ENCODE results near the gene ANKRD12. TPM values are rescaled to one million over a fixed set of nuclear protein-coding genes. Genes with fewer than 3 reads are reported as not detected.

Gene ANKRD12
- polyA plus RNA-seq, 3 donors, result 29.2 to 33.9 (median 32.8) TPM

DNA sequence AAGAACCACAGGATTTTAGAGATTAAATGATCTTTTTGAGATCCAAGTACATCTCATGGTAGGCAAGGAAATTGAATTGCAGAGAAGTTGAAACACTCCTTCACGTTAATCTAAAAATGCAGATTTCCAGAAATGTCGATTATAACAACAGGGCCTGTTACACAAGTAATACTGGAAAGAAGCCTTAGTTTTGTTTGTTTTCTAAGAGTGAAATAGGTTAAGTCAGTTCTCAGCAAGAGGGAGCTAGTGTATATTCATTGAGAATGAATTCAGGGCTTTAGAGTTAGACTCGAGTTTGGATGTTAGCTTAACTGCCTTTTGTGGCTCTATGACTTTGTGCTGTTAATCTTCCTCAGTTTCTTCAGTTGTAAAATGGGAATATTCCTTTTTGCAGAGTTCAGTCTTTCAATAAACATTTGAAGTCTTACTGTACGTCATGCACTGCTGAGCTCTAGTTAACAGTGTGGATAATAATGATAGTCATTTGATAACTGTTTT, 33.2 kb upstream of the ANKRD12 start:
- peak in 7 of 11 donors; percentile 10 to 37 (median 27) for DNase-seq (ENCODE audit: extremely low read depth in 1 of 11, low read depth in 9 of 11, low spot score in 4 of 11)

DNA sequence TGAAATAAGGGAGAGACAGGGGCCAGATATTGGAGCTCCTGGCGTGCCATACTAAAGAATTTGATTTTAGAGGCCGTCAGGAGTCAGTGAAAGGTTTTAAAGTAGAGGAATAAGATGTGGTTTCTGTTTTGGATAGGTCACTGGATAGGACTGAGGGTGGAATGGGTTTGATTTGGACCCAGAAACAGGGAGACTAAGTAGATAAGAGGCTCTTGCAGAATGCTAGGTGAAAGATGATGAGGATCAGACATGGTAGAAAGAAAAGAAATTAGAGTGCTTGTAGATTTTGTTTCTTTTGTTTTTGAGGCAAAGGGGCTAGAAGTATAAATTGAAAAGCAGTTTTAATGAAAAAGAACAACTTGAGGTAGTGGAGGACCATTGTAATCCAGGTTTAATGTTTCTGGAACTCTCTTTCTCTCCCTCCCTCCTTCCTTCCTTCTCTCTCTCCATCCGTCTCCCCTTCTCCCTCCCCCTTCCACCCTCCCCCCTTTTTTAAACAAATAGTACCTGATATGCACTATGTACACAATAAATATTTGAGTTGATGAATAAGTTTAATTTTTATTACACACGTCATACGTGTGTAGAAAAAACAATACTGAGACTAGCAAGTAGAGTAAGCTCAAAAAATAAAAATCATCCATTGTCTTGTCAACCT, 32.2 kb upstream of the ANKRD12 start:
- no peak for DNase-seq (ENCODE audit: extremely low read depth in 1 of 11, low read depth in 9 of 11, low spot score in 4 of 11)

DNA sequence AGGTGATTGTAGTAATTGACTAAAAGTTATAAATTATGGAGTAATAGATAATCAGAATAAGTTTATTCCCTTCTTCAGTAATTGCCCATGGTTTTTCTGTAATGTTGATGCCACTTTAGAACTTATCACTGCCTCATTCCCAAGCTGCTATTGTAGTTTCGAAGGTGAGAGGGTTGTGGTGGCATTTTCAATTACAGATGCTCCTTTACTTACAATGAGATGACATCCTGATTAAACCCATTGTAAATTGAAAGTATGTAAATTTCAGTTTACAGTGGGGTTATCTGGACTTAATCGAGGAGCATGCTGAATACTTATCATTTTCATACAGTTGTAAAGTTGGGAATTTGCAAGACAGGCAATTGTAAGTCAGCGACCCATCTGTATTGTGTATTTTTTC, 31.2 kb upstream of the ANKRD12 start:
- DNase-seq (ENCODE audit: extremely low read depth in 1 of 11, low read depth in 9 of 11, low spot score in 4 of 11), result no peak

DNA sequence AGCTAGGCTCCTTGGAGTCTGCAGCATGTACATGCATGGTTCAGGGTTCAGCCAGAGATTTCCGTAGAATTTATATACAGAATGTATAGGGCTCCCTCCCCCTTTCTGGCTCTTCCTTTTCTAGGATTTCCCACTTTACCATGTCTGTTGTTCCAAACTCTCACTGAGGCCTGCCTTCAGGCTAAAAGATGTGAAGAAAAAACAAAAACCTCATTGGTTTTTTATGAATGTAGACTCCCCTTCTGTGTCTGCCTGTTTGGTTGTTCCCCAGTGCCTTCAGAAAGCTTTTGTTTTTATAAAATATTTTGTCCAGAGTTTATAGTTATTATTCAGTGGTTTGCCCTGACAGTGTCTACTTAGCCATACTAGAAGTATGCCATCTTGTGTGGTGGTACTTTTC, 30.5 kb upstream of the ANKRD12 start:
- DNase-seq (ENCODE audit: extremely low read depth in 1 of 11, low read depth in 9 of 11, low spot score in 4 of 11), result no peak

DNA sequence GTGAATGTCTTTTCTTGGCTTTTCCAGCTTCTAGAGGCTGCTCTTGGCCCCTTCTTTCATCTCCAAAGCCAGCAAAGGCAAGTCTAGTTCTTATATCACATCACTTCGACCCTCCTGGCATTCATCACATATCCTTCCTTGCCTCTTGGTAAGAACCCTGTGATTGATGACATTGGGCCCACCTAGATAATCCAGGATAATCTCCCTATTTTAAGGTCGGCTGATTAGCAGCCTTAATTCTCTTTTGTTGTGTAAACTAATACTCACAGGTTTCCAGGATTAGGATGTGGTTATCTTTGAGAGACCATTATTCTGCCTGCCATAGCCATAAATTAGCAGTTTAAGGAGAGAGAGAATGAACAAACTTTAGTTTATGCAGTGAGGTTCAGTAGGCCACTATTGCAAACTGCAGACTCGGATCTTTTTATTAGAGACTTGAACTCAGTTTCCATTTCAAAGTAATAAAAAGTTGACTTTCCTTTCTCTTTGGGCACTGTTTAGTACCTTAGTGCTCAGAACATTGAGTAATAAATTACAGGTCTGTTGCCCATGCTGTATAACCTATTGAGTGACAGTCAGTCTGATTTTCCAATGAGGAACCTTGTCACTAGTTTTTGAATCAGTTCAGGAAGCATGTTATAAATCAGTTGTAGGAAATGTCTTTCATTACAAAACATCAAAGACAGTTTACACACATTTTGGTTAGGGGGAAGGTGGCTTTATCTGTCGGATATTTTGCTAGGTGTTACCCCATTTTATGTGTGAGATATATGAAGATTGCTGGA, 29.6 kb upstream of the ANKRD12 start:
- no peak for DNase-seq (ENCODE audit: extremely low read depth in 1 of 11, low read depth in 9 of 11, low spot score in 4 of 11)

DNA sequence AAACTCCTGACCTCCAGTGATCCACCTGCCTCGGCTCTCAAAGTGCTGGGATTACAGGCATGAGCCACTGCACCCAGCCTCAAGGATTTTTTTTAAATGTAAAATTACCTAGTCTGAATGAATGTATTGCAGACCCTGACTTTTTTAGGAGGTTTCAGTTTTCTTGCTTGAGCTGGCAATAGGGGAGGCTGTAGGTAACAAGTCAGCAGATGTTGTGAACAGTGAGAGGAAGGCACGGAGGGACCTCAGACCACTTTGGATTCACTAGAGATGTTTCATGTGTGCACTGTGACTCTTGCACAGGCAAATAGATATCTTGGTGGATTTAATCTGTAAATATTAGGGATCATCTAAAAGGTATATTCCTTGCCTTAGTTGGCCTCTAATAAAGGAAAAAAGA, 27.7 kb upstream of the ANKRD12 start:
- DNase-seq (ENCODE audit: extremely low read depth in 1 of 11, low read depth in 9 of 11, low spot score in 4 of 11), result no peak

DNA sequence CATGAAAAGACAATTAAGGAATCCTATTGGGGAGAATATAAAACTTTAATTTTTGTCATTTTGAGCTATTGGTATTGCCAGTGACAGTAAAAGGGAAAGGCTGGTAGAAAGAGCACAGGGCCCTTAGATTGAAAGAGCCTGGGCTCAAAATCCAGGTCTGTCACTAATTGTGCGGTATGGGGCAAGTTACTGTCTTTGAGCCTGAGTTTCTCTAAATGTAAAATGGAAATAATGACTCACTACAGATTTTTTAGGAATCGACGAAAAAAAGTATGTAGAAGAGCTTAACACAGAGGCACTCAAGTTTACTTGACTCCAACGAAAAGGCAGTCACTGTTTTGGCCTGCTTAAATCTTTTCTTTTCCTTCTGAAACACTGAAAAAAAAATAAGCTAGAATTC, 27.1 kb upstream of the ANKRD12 start:
- DNase-seq (ENCODE audit: extremely low read depth in 1 of 11, low read depth in 9 of 11, low spot score in 4 of 11), result no peak

DNA sequence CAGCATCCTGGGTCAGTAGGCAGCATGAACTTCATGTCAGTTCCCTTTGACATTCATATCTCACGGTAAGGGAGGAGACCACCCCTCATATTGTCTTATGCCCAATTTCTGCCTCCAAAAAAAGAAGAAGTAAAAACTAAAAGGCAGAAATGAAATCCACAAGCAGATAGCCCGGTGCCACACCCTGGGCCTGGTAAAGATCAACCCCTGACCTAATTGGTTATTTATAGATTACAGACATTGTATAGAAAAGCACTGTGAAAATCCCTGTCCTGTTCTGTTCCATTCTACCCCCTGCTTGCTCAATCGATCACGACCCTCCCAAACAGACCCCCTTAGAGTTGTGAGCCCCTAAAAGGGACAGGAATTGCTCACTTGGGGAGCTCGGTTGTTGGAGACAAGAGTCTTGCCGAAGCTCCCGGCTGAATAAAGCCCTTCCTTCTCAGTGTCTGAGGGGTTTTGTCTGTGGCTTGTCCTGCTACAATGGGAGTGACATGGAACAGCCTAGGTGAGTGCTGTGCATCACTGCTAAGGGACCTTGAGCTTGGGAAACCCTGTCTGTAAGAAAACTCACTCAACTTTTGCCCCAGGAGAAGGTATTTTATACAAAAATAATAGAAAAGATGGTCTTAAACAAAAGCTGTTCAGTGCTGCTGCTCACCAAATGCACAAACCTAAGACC, 23.0 kb upstream of the ANKRD12 start:
- no peak for DNase-seq (ENCODE audit: extremely low read depth in 1 of 11, low read depth in 9 of 11, low spot score in 4 of 11)

DNA sequence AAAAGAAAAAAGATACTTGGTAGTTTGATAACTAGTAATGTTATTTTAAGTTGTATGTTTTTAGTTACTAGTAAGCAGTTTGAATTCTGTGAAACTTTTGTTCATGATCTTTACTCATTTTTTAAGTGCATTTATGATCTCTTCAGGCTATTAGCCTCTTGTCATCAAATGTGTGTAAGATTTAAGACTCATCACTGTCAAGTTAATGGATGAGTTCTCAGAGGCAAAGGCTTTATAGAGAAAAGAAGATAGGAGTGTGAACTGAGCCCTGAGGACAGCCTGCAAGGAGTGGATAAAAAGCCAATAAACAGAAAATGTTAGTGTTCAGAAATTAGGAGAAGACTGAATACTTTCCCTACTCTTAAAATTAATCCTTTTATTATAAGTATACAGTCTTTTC, 20.6 kb upstream of the ANKRD12 start:
- no peak for DNase-seq (ENCODE audit: extremely low read depth in 1 of 11, low read depth in 9 of 11, low spot score in 4 of 11)

DNA sequence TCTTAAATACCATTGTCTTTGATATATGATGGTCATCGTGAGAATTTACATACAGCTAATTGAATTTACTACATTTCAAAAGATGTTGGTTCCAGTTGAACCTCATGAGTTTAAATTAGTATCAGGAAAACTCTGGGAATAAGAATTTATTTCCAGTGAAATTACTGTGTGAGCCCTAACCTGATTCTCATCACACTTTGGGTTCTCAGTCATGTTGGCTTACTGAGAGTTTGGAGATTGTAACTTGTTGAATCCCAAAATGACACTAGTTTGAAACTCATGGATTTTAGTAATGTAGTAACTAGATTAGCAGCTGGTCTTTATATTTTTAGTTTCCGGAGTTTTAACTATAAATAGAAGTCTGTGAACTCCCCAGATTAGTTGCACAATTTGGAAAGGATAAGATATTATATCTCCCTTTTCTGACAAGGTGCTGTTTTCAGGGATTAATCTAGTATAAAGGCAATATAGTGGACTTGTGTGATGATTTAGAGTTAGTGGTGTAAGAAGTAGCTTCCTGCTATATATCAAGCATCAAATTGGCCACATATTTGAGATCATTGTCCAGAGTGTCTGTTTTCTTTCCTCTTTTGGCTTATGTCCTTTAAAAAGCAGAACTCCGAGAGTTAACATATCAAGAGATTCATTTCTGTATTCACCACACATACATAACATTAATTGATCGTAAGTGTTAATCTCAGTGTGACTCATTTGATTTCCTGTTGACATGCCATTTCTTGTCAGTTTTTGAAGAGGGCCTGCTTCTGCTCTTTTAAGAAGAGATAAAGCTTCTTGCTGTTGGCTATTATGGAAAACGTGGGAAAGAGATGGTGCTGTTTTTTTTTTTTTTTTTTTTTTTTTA, 18.4 kb upstream of the ANKRD12 start:
- DNase-seq (ENCODE audit: extremely low read depth in 1 of 11, low read depth in 9 of 11, low spot score in 4 of 11), result no peak

DNA sequence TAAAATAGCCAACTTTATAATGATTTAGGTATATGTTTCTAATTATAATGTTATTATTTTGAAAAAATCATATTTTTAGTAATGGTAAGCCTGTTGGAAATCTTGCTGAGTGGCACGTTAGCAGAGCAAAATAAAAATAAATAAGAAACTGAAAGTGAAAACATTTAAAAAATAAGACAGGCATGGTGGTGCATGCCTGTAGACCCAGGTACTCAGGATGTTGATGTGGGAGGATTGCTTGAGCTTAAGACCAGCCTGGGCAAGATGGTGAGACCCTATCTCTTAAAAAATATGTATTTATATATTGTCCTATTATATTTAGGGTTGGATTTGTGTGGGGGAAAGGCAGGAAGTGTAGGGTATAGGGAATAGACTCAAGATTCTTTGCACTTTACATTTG, 15.8 kb upstream of the ANKRD12 start:
- DNase-seq (ENCODE audit: extremely low read depth in 1 of 11, low read depth in 9 of 11, low spot score in 4 of 11), result no peak

DNA sequence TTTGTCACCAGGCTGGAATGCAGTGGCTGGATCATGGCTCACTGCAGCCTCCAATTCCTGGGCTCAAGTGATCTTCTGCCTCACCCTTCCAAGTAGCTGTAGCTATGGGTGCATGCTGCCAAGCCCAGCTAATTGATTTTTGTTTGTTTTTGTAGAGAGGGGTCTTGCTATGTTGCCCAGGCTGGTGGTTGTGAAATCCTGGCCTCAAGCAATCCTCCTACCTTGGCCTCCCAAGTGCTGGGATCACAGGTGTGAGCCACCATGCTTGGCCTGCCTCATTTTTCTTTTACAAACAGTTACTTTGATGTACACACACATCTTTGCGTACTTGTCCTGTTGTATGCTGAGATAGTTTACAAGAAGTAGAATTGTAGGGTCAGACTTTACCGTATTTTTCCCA, 13.1 kb upstream of the ANKRD12 start:
- no peak for DNase-seq (ENCODE audit: extremely low read depth in 1 of 11, low read depth in 9 of 11, low spot score in 4 of 11)

DNA sequence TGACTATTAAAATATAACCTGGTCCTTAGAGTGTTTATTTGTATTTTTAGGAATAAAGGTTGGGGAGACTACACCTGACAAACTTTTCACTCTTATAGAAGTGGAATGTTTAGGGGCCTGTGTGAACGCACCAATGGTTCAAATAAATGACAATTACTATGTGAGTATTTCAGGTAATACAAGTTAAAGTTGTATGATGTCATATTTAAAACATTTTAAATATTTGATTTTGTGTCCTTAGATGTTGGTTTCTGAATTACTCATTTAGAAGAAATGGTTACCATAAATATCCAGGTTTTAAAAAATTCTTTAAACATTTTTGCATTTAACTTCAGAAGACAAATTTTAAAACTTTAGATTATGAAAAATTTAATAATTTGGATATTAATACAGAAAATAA, 11.8 kb upstream of the ANKRD12 start:
- DNase-seq (ENCODE audit: extremely low read depth in 1 of 11, low read depth in 9 of 11, low spot score in 4 of 11), result no peak

DNA sequence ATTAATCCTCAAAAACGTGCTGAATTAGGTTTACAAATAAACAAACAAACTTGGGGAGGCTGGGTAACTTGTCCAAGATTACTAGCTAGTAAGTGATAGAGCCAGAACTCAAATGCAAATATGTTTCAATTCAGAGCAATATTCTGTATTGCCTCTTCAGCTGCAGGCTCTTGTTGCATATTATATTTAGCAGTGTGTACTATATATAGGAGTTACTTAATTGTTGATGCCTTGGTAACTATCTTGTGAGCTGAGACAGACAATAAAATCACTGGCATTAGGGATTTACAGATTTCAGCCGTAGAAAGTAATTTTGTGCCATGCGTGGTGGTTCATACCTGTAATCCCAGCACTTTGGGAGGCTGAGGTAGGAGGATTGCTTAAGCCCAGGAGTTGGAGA, 10.2 kb upstream of the ANKRD12 start:
- no peak for DNase-seq (ENCODE audit: extremely low read depth in 1 of 11, low read depth in 9 of 11, low spot score in 4 of 11)

DNA sequence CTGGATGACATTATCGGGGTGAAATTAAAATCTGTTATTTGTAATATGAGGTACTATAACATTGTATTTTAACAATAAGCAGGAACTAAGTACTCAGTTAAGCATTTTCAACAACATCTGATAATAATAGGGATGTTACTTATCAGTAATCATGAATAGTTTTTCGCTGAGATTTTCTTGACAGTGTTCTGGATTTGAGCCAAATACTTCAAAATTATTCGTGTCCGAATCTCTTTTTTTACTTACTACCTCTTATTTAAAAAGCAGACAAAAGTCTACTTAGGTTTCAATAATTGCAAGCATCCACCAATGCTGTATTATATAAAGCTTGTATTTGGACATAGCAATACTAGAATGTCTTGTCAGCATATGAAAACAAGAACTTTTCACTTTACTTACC, 6.4 kb upstream of the ANKRD12 start:
- DNase-seq (ENCODE audit: extremely low read depth in 1 of 11, low read depth in 9 of 11, low spot score in 4 of 11), result no peak

DNA sequence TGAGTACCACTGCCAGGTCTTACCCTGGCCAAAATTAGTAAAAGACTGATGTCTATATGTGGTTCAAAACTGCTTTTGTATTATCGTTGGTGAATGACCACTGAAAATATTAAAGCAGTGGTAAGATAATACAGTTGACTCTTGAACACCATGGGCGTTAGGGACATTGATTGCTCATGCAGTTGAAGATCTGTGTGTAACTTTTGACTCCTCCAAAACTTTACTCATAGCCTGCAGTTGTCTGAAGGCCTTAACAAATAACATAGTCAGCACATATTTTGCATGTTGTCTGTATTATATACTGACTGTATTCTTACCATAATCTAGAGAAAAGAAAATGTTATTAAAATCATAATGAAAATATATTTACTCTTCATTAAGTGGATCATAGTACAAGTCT, 5.8 kb upstream of the ANKRD12 start:
- DNase-seq (ENCODE audit: extremely low read depth in 1 of 11, low read depth in 9 of 11, low spot score in 4 of 11), result no peak

DNA sequence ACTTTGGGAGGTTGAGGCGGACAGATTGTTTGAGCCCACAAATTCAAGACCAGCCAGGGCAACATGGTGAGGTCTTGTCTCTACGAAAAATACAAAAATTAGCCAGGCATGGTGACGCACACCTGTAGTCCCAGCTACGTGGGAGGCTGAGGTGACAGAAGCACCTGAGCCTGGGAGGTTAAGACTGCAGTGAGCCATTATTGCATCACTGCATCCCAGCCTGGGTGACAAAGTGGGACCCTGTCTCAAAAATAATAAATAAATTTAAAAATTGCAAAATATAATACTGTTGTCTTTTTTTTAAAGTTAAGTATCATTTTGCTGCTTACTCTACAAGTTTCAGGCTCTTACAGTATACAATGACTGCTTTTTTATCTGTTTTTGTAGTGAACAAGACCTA, 4.0 kb upstream of the ANKRD12 start:
- DNase-seq (ENCODE audit: extremely low read depth in 1 of 11, low read depth in 9 of 11, low spot score in 4 of 11), result no peak

DNA sequence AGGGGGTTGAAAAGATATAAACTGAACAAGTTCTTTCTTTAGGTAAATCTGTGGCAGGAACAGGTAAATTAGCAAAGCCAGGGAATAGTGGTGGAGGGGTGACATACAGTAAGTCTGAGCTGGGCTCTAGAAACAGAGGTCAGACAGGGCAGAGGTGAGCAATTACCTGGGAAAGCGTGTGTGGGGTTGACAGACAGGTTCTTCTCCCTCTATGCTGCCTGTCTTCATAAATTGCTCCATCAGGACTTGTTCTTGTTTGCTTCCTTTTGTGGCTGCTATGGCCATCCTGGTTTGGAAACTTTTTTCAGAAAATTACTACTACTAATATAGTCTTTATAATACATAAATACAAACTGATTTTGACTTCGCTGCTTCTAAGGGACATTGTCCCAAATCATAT, 3.4 kb upstream of the ANKRD12 start:
- no peak for DNase-seq (ENCODE audit: extremely low read depth in 1 of 11, low read depth in 9 of 11, low spot score in 4 of 11)

All from renal cortex interstitium (tissue), 11 donors.